ENCODE data around the gene CAPZB. TPM values are rescaled to one million over a fixed set of nuclear protein-coding genes. Genes with fewer than 3 reads are reported as not detected.

Gene CAPZB
- total RNA-seq, 1 experiment from 2014 or later: 491 TPM

DNA sequence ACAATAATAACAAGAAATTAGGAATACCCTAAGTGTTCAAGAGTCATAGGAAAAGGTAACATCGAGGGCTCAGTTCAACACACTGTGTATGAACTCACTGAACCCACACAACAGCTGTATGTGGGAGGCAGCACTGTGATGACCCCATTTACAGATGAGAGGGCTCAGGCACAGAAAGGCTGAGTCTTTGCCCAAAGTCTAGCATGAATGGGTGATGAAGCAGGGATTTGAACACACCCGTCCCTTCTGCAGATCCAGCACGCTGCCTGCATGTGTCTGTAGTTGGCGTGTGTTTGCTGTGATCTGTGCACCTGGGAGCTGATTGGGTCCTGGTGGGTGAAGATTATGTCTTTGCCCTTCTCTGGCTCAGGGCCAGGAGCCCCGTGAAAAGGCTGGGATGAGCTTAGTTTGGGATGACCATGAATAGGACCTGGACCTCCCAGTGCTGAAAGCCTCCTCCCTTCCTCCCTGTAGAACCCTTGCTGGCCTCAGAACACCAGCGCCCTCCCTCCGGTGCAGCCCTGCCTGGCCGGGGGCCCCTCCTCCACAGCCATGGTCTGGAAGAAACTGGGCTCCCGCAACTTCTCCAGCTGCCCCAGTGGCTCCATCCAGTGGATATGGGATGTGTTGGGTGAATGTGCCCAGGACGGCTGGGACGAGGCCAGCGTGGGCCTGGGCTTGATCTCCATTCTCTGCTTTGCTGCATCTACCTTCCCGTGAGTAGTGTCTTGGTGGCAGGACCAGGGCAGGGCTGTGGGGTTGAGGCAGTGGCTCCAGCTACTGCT is 168.0 kb downstream of the CAPZB start:
- TF ChIP-seq, protein P1, sequence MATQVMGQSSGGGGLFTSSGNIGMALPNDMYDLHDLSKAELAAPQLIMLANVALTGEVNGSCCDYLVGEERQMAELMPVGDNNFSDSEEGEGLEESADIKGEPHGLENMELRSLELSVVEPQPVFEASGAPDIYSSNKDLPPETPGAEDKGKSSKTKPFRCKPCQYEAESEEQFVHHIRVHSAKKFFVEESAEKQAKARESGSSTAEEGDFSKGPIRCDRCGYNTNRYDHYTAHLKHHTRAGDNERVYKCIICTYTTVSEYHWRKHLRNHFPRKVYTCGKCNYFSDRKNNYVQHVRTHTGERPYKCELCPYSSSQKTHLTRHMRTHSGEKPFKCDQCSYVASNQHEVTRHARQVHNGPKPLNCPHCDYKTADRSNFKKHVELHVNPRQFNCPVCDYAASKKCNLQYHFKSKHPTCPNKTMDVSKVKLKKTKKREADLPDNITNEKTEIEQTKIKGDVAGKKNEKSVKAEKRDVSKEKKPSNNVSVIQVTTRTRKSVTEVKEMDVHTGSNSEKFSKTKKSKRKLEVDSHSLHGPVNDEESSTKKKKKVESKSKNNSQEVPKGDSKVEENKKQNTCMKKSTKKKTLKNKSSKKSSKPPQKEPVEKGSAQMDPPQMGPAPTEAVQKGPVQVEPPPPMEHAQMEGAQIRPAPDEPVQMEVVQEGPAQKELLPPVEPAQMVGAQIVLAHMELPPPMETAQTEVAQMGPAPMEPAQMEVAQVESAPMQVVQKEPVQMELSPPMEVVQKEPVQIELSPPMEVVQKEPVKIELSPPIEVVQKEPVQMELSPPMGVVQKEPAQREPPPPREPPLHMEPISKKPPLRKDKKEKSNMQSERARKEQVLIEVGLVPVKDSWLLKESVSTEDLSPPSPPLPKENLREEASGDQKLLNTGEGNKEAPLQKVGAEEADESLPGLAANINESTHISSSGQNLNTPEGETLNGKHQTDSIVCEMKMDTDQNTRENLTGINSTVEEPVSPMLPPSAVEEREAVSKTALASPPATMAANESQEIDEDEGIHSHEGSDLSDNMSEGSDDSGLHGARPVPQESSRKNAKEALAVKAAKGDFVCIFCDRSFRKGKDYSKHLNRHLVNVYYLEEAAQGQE (IDR thresholded peaks at IDR 0.05; ENCODE audit: insufficient read depth in 1 of 2, low read depth in 2 of 2, low read length in 1 of 2): no peak
- H3K27ac ChIP-seq (ENCODE audit: low read length): no peak overlapping the region
- peaks cover 12% of the 10 kb centered on the region; the same call in 1 of the 2 replicates for H3K4me1 ChIP-seq (ENCODE audit: control insufficient read depth, insufficient read depth, low read length)
- POLR2A ChIA-PET: interaction anchor here (1.0 kb wide), 1 partner anchor 11 kb away, joined by 3 read pairs; no protein-coding TSS in a partner anchor
- no peaks in the 10 kb centered on the region for H3K36me3 ChIP-seq (ENCODE audit: control insufficient read depth, insufficient read depth, low read length)
- in situ Hi-C loops (cut with HindIII; ENCODE audit: low pct_unique_long_range_greater_than_20kb, low sequenced_read_pairs) (no loop called here), intact Hi-C loops (cut with micrococcal nuclease; ENCODE audit: unreplicated experiment) (no loop called here)
- no peaks in the 10 kb centered on the region for H3K9me3 ChIP-seq (ENCODE audit: control insufficient read depth, insufficient read depth, low read depth, low read length)
- H3K27me3 ChIP-seq (ENCODE audit: control insufficient read depth, insufficient read depth, low read length): no peaks in the 10 kb centered on the region
- no TSS peak for BruUV-seq (replicated peaks)
- ATAC-seq (no peak), DNase-seq (ENCODE audit: low read depth, low spot score) (no peak)
- H3K4me3 ChIP-seq (ENCODE audit: low read depth in 2 of 2, low read length in 2 of 2): no peak overlapping the region
- CTCF ChIA-PET: no interaction called here

DNA sequence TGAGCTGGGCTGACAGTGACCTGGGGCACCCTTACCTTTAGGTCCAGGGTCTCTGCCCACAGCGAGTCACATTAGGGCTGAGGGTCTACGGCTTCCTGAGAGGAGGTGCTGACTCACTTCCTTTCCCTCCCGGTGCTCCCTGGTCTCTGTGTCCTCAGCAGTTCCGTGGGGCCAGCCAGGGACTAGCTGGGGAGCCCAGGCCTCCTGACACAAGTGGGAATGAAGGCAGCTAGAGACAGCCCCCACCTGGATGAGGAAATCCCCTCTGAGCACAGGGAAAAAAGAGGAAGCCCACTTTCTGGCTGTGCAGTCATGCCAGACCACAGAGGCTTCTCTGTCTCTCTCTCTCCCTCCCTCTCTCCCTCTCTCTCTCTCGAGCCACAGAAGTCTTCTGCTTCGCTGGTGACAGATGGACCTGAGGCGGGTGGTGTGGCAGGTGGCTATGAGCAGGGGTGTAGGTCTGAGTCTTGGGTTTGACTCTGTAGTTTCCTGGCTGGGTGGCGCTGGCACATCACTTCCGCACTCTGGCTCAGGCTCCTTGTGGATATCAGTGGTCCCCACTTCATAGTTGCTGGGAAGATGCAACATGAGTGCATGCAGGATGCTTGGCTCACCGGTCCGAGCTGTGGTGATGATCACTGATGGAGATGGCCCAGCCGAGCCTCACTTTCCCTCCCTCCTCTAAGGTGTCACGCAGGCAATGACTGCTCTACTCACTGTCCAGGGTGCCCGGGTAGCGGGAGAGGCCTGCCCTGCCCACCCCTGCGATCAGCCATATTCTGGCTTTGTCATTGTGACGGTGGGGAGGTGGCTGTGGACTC is 169.8 kb downstream of the CAPZB start:
- ChIA-PET POLR2A (interaction anchor here (0.7 kb wide), 2 partner anchors 74 to 94 kb away, joined by 3 to 4 read pairs; no protein-coding TSS in a partner anchor), CTCF (no interaction called here)
- Histone ChIP-seq H3K36me3 (ENCODE audit: control insufficient read depth, insufficient read depth, low read length) (no peaks in the 10 kb centered on the region), H3K27ac (ENCODE audit: low read length) (no peak overlapping the region), H3K4me1 (ENCODE audit: control insufficient read depth, insufficient read depth, low read length) (peaks cover 18% of the 10 kb centered on the region), H3K4me3 (ENCODE audit: low read depth in 2 of 2, low read length in 2 of 2) (no peak overlapping the region), H3K9me3 (ENCODE audit: control insufficient read depth, insufficient read depth, low read depth, low read length) (no peaks in the 10 kb centered on the region), H3K27me3 (ENCODE audit: control insufficient read depth, insufficient read depth, low read length) (no peaks in the 10 kb centered on the region)
- in situ Hi-C loops (cut with HindIII; ENCODE audit: low pct_unique_long_range_greater_than_20kb, low sequenced_read_pairs): no loop called here
- TF ChIP-seq SIN3A (IDR thresholded peaks at IDR 0.05; ENCODE audit: borderline replicate concordance, insufficient read depth, low read depth, low read length): no peak
- TF ChIP-seq, protein P1 (IDR thresholded peaks at IDR 0.05; ENCODE audit: insufficient read depth in 1 of 2, low read depth in 2 of 2, low read length in 1 of 2): no peak
- TF ChIP-seq, protein P2, sequence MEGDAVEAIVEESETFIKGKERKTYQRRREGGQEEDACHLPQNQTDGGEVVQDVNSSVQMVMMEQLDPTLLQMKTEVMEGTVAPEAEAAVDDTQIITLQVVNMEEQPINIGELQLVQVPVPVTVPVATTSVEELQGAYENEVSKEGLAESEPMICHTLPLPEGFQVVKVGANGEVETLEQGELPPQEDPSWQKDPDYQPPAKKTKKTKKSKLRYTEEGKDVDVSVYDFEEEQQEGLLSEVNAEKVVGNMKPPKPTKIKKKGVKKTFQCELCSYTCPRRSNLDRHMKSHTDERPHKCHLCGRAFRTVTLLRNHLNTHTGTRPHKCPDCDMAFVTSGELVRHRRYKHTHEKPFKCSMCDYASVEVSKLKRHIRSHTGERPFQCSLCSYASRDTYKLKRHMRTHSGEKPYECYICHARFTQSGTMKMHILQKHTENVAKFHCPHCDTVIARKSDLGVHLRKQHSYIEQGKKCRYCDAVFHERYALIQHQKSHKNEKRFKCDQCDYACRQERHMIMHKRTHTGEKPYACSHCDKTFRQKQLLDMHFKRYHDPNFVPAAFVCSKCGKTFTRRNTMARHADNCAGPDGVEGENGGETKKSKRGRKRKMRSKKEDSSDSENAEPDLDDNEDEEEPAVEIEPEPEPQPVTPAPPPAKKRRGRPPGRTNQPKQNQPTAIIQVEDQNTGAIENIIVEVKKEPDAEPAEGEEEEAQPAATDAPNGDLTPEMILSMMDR (IDR thresholded peaks at IDR 0.05): no peak
- no peak for ATAC-seq
- BruUV-seq (replicated peaks): no TSS peak
- DNase-seq (ENCODE audit: low read depth, low spot score): no peak
- intact Hi-C loops (cut with micrococcal nuclease; ENCODE audit: unreplicated experiment): no loop called here
